ENCODE data around the gene SLX9. TPM values are rescaled to one million over a fixed set of nuclear protein-coding genes. Genes with fewer than 3 reads are reported as not detected.
A peak's percentile ranks its signal among the peaks of the same experiment; 100 is the strongest.

The SLX9 gene
- total RNA-seq, 5 donors from 2014 or later (not counting 1 experiment from before 2014, with no cell fraction given), result 16.7 to 32.2 (median 26.7) TPM

DNA sequence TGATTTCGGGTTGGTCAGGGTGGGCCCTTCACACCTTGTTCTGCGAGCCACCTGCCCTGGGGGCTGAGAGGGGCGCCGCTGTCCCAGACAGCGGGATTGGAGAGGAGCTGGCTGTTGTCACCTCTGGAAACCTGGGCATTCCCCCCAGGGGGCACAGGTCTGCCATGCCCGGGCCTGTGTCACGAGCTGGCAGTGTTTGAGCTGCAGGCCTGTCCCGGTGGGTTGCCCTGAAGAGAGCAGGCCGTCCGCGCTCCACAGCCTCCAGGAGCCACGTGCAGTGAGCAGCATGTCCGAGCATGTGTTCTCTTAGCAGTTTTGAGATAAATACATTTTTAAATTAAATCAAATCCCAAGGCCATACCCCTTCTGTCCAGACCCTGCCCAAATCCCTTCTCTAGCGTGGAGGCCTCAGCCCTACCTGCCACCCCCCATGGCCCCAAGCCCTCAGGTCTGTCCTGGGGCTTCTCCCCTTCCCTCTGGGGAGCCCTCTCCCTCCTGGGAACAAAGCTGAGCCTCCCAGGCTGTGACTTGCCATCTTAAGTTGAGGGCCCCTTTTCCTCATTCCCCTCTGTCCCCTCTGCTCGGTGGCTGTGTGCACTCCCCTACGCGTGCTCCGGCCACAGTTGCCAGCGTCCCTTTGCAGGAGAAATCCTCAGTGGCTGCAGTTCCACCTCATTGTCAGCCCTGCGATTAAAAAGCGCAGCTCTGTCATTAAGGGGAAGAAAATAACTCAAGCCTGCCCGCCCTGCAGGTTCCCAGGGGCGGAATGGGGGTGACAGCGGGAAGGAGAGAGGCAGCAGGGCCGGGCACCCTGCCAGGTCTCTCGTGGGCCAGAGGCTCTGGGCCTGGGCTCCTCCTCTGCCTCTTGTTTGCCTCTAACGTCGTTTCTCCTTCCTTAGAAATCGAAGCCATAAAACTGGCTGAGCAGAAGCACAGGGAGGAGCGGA is 26.6 kb downstream of the SLX9 start:
- Histone ChIP-seq H3K4me3 (ENCODE audit: control insufficient read depth in 1 of 2, extremely low read depth in 1 of 2, low read length in 1 of 2) (no peak overlapping the region), H3K36me3 (ENCODE audit: control insufficient read depth in 2 of 2, extremely low read depth in 1 of 2, insufficient read depth in 1 of 2, low read length in 1 of 2) (peaks cover 3 to 27% of the 10 kb centered on the region in 2 donors), H3K4me1 (ENCODE audit: control insufficient read depth in 1 of 2, extremely low read depth in 1 of 2, insufficient read depth in 2 of 2, low read length in 2 of 2) (peaks cover 19 to 59% of the 10 kb centered on the region in 2 experiments), H3K27ac (ENCODE audit: low read length) (no peak overlapping the region), H3K27me3 (replicated peaks in 1 of 2; ENCODE audit: control insufficient read depth in 2 of 2, extremely low read depth in 1 of 2, insufficient read depth in 2 of 2, low read length in 1 of 2) (no peaks in the 10 kb centered on the region), H3K9me3 (no peaks in the 10 kb centered on the region)
- DNase-seq, result no peak
- no peak for ATAC-seq (replicated peaks in 1 of 4)
- CTCF ChIA-PET, result interaction anchor here in 1 of 2 donors (0.5 kb wide), 1 partner anchor 83 kb away, joined by 6 read pairs; no protein-coding TSS in a partner anchor
- Mint-ChIP-seq H3K36me3 (peaks cover 29% of the 10 kb centered on the region), H3K4me3 (peak overlapping the region in 1 of 3 donors; percentile 55), H3K27ac (peak overlapping the region in 1 of 2 donors; percentile 59), H3K27me3 (no peaks in the 10 kb centered on the region), H3K9me3 (no peaks in the 10 kb centered on the region), H3K4me1 (peaks cover 48 to 55% (median 50%) of the 10 kb centered on the region in 3 donors)
- POLR2A ChIA-PET, result interaction anchor here in 1 of 2 donors (0.6 kb wide), 1 partner anchor 536 kb away, joined by 6 read pairs; no protein-coding TSS in a partner anchor
- WGBS (ENCODE audit: insufficient coverage), result 93% methylated on average over 25 of the region's 30 CpGs

- CTCF ChIA-PET, result interaction anchor here (0.5 to 0.6 kb wide), 2 partner anchors 21 to 84 kb away, joined by 3 to 6 read pairs; no protein-coding TSS in a partner anchor
- 91% methylated on average over 27 of the region's 38 CpGs for WGBS (ENCODE audit: insufficient coverage)
- POLR2A ChIA-PET, result interaction anchor here in 1 of 2 donors (0.6 kb wide), 1 partner anchor 537 kb away, joined by 6 read pairs; no protein-coding TSS in a partner anchor
- Histone ChIP-seq H3K36me3 (ENCODE audit: control insufficient read depth in 2 of 2, extremely low read depth in 1 of 2, insufficient read depth in 1 of 2, low read length in 1 of 2) (peaks cover 4 to 23% of the 10 kb centered on the region in 2 donors), H3K9me3 (no peaks in the 10 kb centered on the region), H3K27ac (ENCODE audit: low read length) (no peak overlapping the region), H3K4me3 (ENCODE audit: control insufficient read depth in 1 of 2, extremely low read depth in 1 of 2, low read length in 1 of 2) (no peak overlapping the region), H3K27me3 (replicated peaks in 1 of 2; ENCODE audit: control insufficient read depth in 2 of 2, extremely low read depth in 1 of 2, insufficient read depth in 2 of 2, low read length in 1 of 2) (no peaks in the 10 kb centered on the region), H3K4me1 (ENCODE audit: control insufficient read depth in 1 of 2, extremely low read depth in 1 of 2, insufficient read depth in 2 of 2, low read length in 2 of 2) (peaks cover 19 to 59% of the 10 kb centered on the region in 2 experiments)
- peaks cover 45 to 55% (median 48%) of the 10 kb centered on the region in 3 donors for H3K4me1 Mint-ChIP-seq
- peak overlapping the region in 1 of 3 donors; percentile 55 for H3K4me3 Mint-ChIP-seq
- DNase-seq (no peak), ATAC-seq (replicated peaks in 1 of 4) (no peak)
- H3K27me3 Mint-ChIP-seq, result no peaks in the 10 kb centered on the region
- H3K9me3 Mint-ChIP-seq, result no peaks in the 10 kb centered on the region
- no peak overlapping the region for H3K27ac Mint-ChIP-seq
- peaks cover 24% of the 10 kb centered on the region for H3K36me3 Mint-ChIP-seq
Observed at GRCh38 chr21:44967082-44968047, 27.5 kb downstream of the SLX9 start.

DNA sequence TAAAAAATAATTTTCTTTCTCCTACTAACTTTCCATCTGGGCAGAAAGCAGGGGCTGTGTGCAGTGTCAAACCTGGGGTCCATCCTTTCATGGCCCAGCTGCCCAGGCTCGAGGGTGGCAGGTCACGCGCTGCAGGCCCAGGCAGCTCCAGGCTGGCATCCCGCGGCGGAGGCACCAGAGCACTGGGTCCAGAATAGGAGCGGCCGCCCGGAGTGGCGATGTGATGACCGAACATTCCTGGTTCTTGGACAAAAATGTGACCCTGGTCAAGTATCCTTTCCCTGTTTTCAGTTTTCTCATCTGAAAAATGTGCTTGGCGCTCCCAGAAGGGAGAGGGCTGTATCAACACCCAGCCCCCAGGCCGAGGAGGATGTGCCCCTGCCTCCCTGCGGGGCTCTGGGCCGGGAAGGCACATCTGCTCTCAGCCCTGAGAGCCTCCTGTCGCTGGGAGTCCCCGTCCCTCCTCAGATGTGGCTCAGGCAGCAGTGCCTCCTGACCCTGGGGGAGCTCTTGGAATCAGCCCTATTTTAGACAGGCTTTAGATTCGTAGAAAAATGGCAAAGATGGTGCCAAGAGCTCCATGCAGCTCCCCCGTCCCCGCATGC is 29.3 kb downstream of the SLX9 start:
- H3K27me3 Mint-ChIP-seq, result no peaks in the 10 kb centered on the region

DNA sequence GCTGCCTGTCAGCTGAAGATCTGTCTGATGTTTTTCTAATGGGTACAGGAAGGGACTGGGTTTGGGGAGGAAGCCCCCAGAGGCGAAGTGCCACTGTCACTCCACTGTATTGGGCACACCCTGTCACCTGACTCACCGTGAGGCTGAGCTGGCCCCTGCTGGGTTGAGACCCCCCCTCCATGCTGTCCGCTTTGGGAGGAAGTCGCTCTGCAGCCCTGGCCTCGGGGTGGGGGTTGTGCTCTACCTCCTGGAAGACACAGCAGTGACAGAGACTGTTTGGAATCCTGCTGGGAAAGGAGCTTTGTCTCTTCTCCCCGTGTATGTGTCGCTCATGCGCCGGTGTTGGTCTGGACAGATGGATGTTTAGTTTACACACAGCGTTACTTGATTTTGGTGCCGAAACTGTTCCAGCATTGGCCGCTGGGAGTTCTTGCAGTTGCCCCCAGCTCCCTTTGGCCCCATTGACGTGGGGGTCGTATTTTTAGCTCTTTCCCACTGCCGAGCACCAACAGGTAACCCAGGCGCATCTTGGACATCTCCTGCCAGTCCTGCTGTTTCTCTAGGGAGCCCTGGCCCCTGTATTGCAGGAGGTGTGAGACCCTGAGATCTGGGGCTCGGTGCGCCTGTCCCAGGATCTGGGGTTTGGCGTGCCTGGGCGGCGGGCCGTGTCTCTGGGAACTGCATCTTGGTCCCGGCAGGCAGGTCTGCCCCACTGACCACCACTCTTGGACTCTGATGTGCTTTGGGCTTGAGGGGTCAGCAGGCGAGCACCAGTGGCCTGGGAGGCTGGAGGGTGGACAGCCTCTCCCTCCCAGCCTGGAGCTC is 30.3 kb downstream of the SLX9 start:
- CTCF ChIA-PET, result interaction anchor here (0.5 to 0.7 kb wide), 2 partner anchors 603 to 1181 kb away, joined by 4 read pairs; no protein-coding TSS in a partner anchor
- 84% methylated on average over 19 of the region's 24 CpGs for WGBS (ENCODE audit: insufficient coverage)
- DNase-seq (peak in 9 of 35 experiments; percentile 6 to 47 (median 22)), ATAC-seq (replicated peaks in 1 of 4) (peak; percentile 20 to 65 (median 46))
- H3K4me3 Mint-ChIP-seq, result peak overlapping the region in 2 of 3 donors; percentile 32 to 44
- Histone ChIP-seq H3K9me3 (no peaks in the 10 kb centered on the region), H3K4me3 (ENCODE audit: control insufficient read depth in 1 of 2, extremely low read depth in 1 of 2, low read length in 1 of 2) (no peak overlapping the region), H3K27ac (ENCODE audit: low read length) (no peak overlapping the region), H3K27me3 (replicated peaks in 1 of 2; ENCODE audit: control insufficient read depth in 2 of 2, extremely low read depth in 1 of 2, insufficient read depth in 2 of 2, low read length in 1 of 2) (no peaks in the 10 kb centered on the region), H3K4me1 (ENCODE audit: control insufficient read depth in 1 of 2, extremely low read depth in 1 of 2, insufficient read depth in 2 of 2, low read length in 2 of 2) (peaks cover 15 to 48% of the 10 kb centered on the region in 2 experiments), H3K36me3 (ENCODE audit: control insufficient read depth in 2 of 2, extremely low read depth in 1 of 2, insufficient read depth in 1 of 2, low read length in 1 of 2) (peaks cover 9 to 28% of the 10 kb centered on the region in 2 donors)
- H3K27me3 Mint-ChIP-seq, result no peaks in the 10 kb centered on the region
- H3K4me1 Mint-ChIP-seq, result peaks cover 29 to 40% (median 36%) of the 10 kb centered on the region in 3 donors
- H3K36me3 Mint-ChIP-seq, result peaks cover 15% of the 10 kb centered on the region
- peak overlapping the region; percentile 36 to 86 for H3K27ac Mint-ChIP-seq
- H3K9me3 Mint-ChIP-seq, result no peaks in the 10 kb centered on the region
- POLR2A ChIA-PET, result no interaction called here

More for the DNA sequence above, 29.3 kb downstream of the SLX9 start:
- ChIA-PET CTCF (no interaction called here), POLR2A (no interaction called here)
- H3K4me3 Mint-ChIP-seq, result peak overlapping the region in 1 of 3 donors; percentile 32
- Histone ChIP-seq H3K27me3 (replicated peaks in 1 of 2; ENCODE audit: control insufficient read depth in 2 of 2, extremely low read depth in 1 of 2, insufficient read depth in 2 of 2, low read length in 1 of 2) (no peaks in the 10 kb centered on the region), H3K27ac (ENCODE audit: low read length) (no peak overlapping the region), H3K9me3 (no peaks in the 10 kb centered on the region), H3K36me3 (ENCODE audit: control insufficient read depth in 2 of 2, extremely low read depth in 1 of 2, insufficient read depth in 1 of 2, low read length in 1 of 2) (peaks cover 9 to 25% of the 10 kb centered on the region in 2 donors), H3K4me1 (ENCODE audit: control insufficient read depth in 1 of 2, extremely low read depth in 1 of 2, insufficient read depth in 2 of 2, low read length in 2 of 2) (peaks cover 19 to 58% of the 10 kb centered on the region in 2 experiments), H3K4me3 (ENCODE audit: control insufficient read depth in 1 of 2, extremely low read depth in 1 of 2, low read length in 1 of 2) (peak overlapping the region in 1 of 2 donors; percentile 19)
- no peak for DNase-seq
- peaks cover 17% of the 10 kb centered on the region for H3K36me3 Mint-ChIP-seq
- H3K4me1 Mint-ChIP-seq, result peaks cover 37 to 49% (median 44%) of the 10 kb centered on the region in 3 donors
- H3K27ac Mint-ChIP-seq, result peak overlapping the region in 1 of 2 donors; percentile 86
- 92% methylated on average over 16 of the region's 20 CpGs for WGBS (ENCODE audit: insufficient coverage)
- no peaks in the 10 kb centered on the region for H3K9me3 Mint-ChIP-seq
- no peak for ATAC-seq (replicated peaks in 1 of 4)

- Mint-ChIP-seq H3K9me3 (no peaks in the 10 kb centered on the region), H3K36me3 (peaks cover 12% of the 10 kb centered on the region), H3K27ac (no peak overlapping the region), H3K27me3 (no peaks in the 10 kb centered on the region), H3K4me1 (peaks cover 22 to 32% (median 27%) of the 10 kb centered on the region in 3 donors), H3K4me3 (no peak overlapping the region)
- Histone ChIP-seq H3K4me1 (ENCODE audit: control insufficient read depth in 1 of 2, extremely low read depth in 1 of 2, insufficient read depth in 2 of 2, low read length in 2 of 2) (peaks cover 13 to 40% of the 10 kb centered on the region in 2 experiments), H3K27ac (ENCODE audit: low read length) (no peak overlapping the region), H3K4me3 (ENCODE audit: control insufficient read depth in 1 of 2, extremely low read depth in 1 of 2, low read length in 1 of 2) (no peak overlapping the region), H3K9me3 (no peaks in the 10 kb centered on the region), H3K36me3 (ENCODE audit: control insufficient read depth in 2 of 2, extremely low read depth in 1 of 2, insufficient read depth in 1 of 2, low read length in 1 of 2) (peaks cover 9 to 31% of the 10 kb centered on the region in 2 donors), H3K27me3 (replicated peaks in 1 of 2; ENCODE audit: control insufficient read depth in 2 of 2, extremely low read depth in 1 of 2, insufficient read depth in 2 of 2, low read length in 1 of 2) (no peaks in the 10 kb centered on the region)
- DNase-seq, result no peak
- ATAC-seq (replicated peaks in 1 of 4), result no peak
- WGBS (ENCODE audit: insufficient coverage), result 95% methylated on average over 24 of the region's 36 CpGs
- POLR2A ChIA-PET, result no interaction called here
- CTCF ChIA-PET, result interaction anchor here in 1 of 2 donors (0.7 kb wide), 1 partner anchor 602 kb away, joined by 4 read pairs; no protein-coding TSS in a partner anchor
Observed at GRCh38 chr21:44970766-44971671, 31.2 kb downstream of the SLX9 start.
